Smooth muscle cell (in vitro differentiated cells): ENCODE results near the gene GJB3. TPM values are rescaled to one million over a fixed set of nuclear protein-coding genes. Genes with fewer than 3 reads are reported as not detected.

Experiments
- DNase-seq: peaks from one replicate; lab custom pipeline; 2025; ENCODE audit not compliant: unreplicated experiment; lab: John Stamatoyannopoulos, UW
- H2AFZ ChIP-seq: fragments of 200-600 bp; sonication (generic); 2 replicates; pipeline ENCODE4 v1.6.0; 2016; ENCODE audit warnings: antibody characterized with exemption, low read depth, mild to moderate bottlenecking
- H3F3A ChIP-seq: fragments of 200-600 bp; sonication (generic); 2 replicates; pipeline ENCODE4 v1.6.0; 2017; ENCODE audit warnings: antibody characterized with exemption, low read depth
- H3K27ac ChIP-seq: fragments of 200-600 bp; sonication (generic); 2 replicates; pipeline ENCODE4 v1.5.1; 2016; ENCODE audit warnings: low read depth, mild to moderate bottlenecking
- H3K27me3 ChIP-seq: fragments of 200-600 bp; sonication (generic); 2 replicates; pipeline ENCODE4 v1.6.1; 2016; ENCODE audit warnings: low read depth, mild to moderate bottlenecking
- H3K36me3 ChIP-seq: fragments of 200-600 bp; sonication (generic); 2 replicates; pipeline ENCODE4 v1.5.1; 2016; ENCODE audit warnings: low read depth
- H3K4me1 ChIP-seq: fragments of 200-600 bp; sonication (generic); 2 replicates; pipeline ENCODE4 v1.5.1; 2016; ENCODE audit warnings: low read depth
- H3K4me2 ChIP-seq: fragments of 200-600 bp; sonication (generic); 2 replicates; pipeline ENCODE4 v1.6.0; 2016; ENCODE audit warnings: mild to moderate bottlenecking
- H3K4me3 ChIP-seq: fragments of 200-600 bp; sonication (generic); 2 replicates; pipeline ENCODE4 v1.5.1; 2016; ENCODE audit warnings: mild to moderate bottlenecking
- H3K79me2 ChIP-seq: fragments of 200-600 bp; sonication (generic); 2 replicates; pipeline ENCODE4 v1.6.0; 2016; ENCODE audit warnings: low read depth, mild to moderate bottlenecking
- H3K9ac ChIP-seq: fragments of 200-600 bp; sonication (generic); 2 replicates; pipeline ENCODE4 v1.6.0; 2016; ENCODE audit warnings: low read depth
- H3K9me3 ChIP-seq: fragments of 200-600 bp; sonication (generic); replicated peaks from 2 replicates; pipeline ENCODE4 v1.5.1; 2016; ENCODE audit warnings: low read depth
- H4K20me1 ChIP-seq: fragments of 200-600 bp; sonication (generic); 2 replicates; pipeline ENCODE4 v1.6.0; 2016; ENCODE audit warnings: low read depth
- WGBS: methylation state at CpG from one replicate; pipeline ENCODE4 v1.1.7; 2016; ENCODE audit warnings: low lambda C conversion rate; 5-methylcytosine and 5-hydroxymethylcytosine counted together
- polyA plus RNA-seq: library from polyadenylated mRNA; unstranded; fragments of >200 nt; fragmentation: Nextera tagmentation; extraction: Ambion mirVana; gene quantifications from 2 replicates; pipeline ENCODE4 v1.2.1, GENCODE V29; 2016
- total RNA-seq: library from RNA; depleted of rRNA; stranded (reverse); fragments of >200 nt; gene quantifications from 2 replicates; pipeline ENCODE4 v1.2.3, GENCODE V29; 2014
- TF ChIP-seq, protein P1 (sequence below): fragments of 200-600 bp; sonication (generic); IDR thresholded peaks from 2 replicates; pipeline ENCODE4 v1.5.1; 2017; ENCODE audit warnings: borderline replicate concordance, mild to moderate bottlenecking, antibody characterized with exemption; ENCODE audit not compliant: insufficient read depth, poor library complexity, severe bottlenecking

GJB3 gene
- total and polyA plus RNA-seq, 2 experiments from 2014 or later = 2.9 to 10.0 TPM

DNA sequence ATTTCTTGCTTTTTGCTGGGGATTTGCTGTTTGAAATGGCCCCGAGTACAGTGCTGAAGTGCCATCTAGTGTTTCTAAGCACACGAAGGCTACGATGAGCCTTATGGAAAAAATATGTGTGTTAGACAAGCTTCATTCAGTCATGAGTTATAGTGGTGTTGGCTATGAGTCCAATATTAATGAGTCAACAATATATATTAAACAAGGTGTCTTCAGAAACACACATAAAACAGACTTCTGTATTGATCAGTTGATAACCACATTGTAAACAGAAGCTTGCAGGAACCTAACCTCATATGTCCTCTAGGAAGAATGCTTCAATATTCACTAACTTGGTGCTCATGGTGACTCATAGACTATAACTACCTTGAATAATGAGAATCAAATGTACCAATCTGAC, 27.9 kb upstream of the GJB3 start:
- Histone ChIP-seq H3K27ac (no peak overlapping the region), H3F3A (no peaks in the 10 kb centered on the region), H3K79me2 (no peaks in the 10 kb centered on the region), H3K9ac (no peak overlapping the region), H3K4me1 (peaks cover 9% of the 10 kb centered on the region), H3K9me3 (no peaks in the 10 kb centered on the region), H3K36me3 (no peaks in the 10 kb centered on the region), H2AFZ (no peak overlapping the region), H3K4me2 (no peak overlapping the region), H3K4me3 (no peak overlapping the region), H3K27me3 (no peaks in the 10 kb centered on the region), H4K20me1 (no peaks in the 10 kb centered on the region)
- no peak for DNase-seq
- TF ChIP-seq, protein P1, sequence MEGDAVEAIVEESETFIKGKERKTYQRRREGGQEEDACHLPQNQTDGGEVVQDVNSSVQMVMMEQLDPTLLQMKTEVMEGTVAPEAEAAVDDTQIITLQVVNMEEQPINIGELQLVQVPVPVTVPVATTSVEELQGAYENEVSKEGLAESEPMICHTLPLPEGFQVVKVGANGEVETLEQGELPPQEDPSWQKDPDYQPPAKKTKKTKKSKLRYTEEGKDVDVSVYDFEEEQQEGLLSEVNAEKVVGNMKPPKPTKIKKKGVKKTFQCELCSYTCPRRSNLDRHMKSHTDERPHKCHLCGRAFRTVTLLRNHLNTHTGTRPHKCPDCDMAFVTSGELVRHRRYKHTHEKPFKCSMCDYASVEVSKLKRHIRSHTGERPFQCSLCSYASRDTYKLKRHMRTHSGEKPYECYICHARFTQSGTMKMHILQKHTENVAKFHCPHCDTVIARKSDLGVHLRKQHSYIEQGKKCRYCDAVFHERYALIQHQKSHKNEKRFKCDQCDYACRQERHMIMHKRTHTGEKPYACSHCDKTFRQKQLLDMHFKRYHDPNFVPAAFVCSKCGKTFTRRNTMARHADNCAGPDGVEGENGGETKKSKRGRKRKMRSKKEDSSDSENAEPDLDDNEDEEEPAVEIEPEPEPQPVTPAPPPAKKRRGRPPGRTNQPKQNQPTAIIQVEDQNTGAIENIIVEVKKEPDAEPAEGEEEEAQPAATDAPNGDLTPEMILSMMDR = no peak
- 84% methylated on average over 3 of the region's 3 CpGs for WGBS

DNA sequence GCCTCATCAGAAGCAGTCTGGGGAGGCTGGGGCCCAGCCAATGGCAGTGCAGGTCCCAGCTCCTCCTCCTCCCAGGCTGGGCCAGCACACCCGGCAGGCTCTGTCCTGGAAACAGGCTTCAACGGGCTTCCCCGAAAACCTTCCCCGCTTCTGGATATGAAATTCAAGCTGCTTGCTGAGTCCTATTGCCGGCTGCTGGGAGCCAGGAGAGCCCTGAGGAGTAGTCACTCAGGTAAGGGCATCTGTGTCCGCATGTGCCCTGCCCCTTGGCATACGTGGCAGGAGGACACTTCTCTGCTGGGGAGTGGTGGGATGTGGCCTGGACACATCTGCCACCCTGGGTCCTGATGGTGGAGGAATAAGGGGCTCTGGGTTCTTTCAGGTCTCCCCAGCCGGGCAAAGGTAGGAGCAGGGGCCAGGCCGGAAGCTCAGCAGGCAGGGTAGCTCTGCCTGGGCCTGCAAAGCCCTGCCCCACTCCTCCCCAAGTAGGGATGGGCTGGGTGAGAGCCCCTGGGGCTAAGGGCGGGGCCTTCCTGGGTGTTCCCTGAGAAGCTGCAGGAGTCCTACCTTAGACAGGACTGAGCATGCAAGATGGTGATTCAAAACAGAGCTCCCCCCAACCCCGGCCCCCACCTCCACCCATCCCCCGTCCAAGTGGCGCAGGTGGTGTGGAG, 25.9 kb upstream of the GJB3 start, which contains the start of gene GJB5:
TSS of gene GJB5 (plus strand) at position 84 of the 674 bp plus-strand sequence. CDS start 2,284 bp downstream, outside the sequence.
- H3K9ac ChIP-seq = no peak within 1 kb of the TSS
- no peaks in the 10 kb centered on the region for H3F3A ChIP-seq
- no peak within 1 kb of the TSS for H2AFZ ChIP-seq
- H3K9me3 ChIP-seq = no peaks in the 10 kb centered on the region
- peaks cover 4% of the 10 kb centered on the region for H3K4me1 ChIP-seq
- TF ChIP-seq, protein P1 = no peak
- H4K20me1 ChIP-seq = no peaks in the 10 kb centered on the region
- no peak for DNase-seq
- H3K79me2 ChIP-seq = no peaks in the 10 kb centered on the region
- 64% methylated on average over 13 of the region's 13 CpGs for WGBS
- H3K4me2 ChIP-seq = no peak within 1 kb of the TSS
- H3K36me3 ChIP-seq = no peaks in the 10 kb centered on the region
- no peaks in the 10 kb centered on the region for H3K27me3 ChIP-seq
- H3K27ac ChIP-seq = peak within 1 kb of the TSS; percentile 47
- no peak within 1 kb of the TSS for H3K4me3 ChIP-seq

DNA sequence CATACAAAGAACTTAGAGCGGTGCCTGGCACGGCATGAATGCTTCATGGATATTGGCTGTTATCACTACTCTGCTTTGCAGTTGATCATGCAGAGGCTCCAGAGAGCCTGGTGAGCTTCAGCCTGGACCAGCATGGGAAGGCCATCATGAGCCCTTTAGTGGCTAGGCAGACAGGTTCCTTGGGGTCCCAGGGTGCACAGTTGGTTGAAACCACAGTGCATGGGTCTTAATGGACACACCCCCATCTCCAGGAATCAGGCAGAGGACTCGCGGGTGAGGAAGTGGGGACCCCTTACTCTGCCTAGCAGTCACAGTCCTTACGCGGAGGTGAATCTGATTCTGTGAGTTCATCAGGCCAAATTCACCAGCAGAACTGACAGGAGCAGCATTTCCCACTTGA, 25.1 kb upstream of the GJB3 start:
- Histone ChIP-seq H3K79me2 (no peaks in the 10 kb centered on the region), H3K27ac (no peak overlapping the region), H3K27me3 (no peaks in the 10 kb centered on the region)

More for the DNA sequence above, 25.1 kb upstream of the GJB3 start:
- no peaks in the 10 kb centered on the region for H3K9me3 ChIP-seq
- H3K4me2 ChIP-seq = no peak overlapping the region
- no peak for DNase-seq
- H3K4me3 ChIP-seq = no peak overlapping the region
- no peaks in the 10 kb centered on the region for H3K4me1 ChIP-seq
- H3K9ac ChIP-seq = no peak overlapping the region
- no peaks in the 10 kb centered on the region for H3K36me3 ChIP-seq
- H2AFZ ChIP-seq = no peak overlapping the region
- H4K20me1 ChIP-seq = no peaks in the 10 kb centered on the region
- H3F3A ChIP-seq = no peaks in the 10 kb centered on the region
- TF ChIP-seq, protein P1 = no peak
- over 99% methylated on average over 6 of the region's 6 CpGs for WGBS
